ENCODE data around the gene COP1. TPM values are rescaled to one million over a fixed set of nuclear protein-coding genes. Genes with fewer than 3 reads are reported as not detected.

Gene COP1
- total and polyA plus RNA-seq, 2 of the 4 experiments (the other 2 are of a cell fraction): 17.8 to 35.0 TPM

- WGBS, 2 experiments (ENCODE audit: extremely low coverage in 2 of 2, insufficient read length in 1 of 2): no CpG with 5 or more reads among the region's 3 CpGs
- intact Hi-C loops (cut with micrococcal nuclease): no loop called here
- in situ Hi-C loops (cut with MboI; ENCODE audit: low sequenced_read_pairs): no loop called here
- Histone ChIP-seq H4K5ac (ENCODE audit: low read depth, low read length) (no peak overlapping the region), H2AK5ac (ENCODE audit: low read depth, low read length) (no peak overlapping the region), H3K4me1 (ENCODE audit: control insufficient read depth, insufficient read depth, low read length) (0 out of 2 replicates have a peak, but pooled peaks cover 3% of the 10 kb centered on the region), H2BK120ac (ENCODE audit: low read depth, low read length) (no peak overlapping the region), H3K14ac (replicated peaks; ENCODE audit: low read depth, low read length) (no peak overlapping the region), H3K56ac (ENCODE audit: extremely low read depth, insufficient read depth, low read length) (no peak overlapping the region), H3K23ac (ENCODE audit: low read depth, low read length) (no peak overlapping the region), H3K79me1 (ENCODE audit: low read depth in 1 of 2, low read length in 2 of 2) (no peaks in the 10 kb centered on the region), H3K27ac (ENCODE audit: insufficient read depth, low read length) (no peak overlapping the region), H4K8ac (ENCODE audit: low read depth in 2 of 2, low read length in 2 of 2) (no peak overlapping the region), H3K4me2 (ENCODE audit: low read depth, low read length) (no peak overlapping the region), H3K9me3 (ENCODE audit: control insufficient read depth, insufficient read depth, low read length) (no peaks in the 10 kb centered on the region), H2BK5ac (ENCODE audit: low read depth, low read length, poor library complexity, severe bottlenecking) (no peak overlapping the region), H3K36me3 (ENCODE audit: control insufficient read depth, insufficient read depth, low read length) (peaks cover 8% of the 10 kb centered on the region; the same call in 1 of the 2 replicates), H2AFZ (replicated peaks; ENCODE audit: low read length, poor library complexity) (no peak overlapping the region), H2AK9ac (replicated peaks; ENCODE audit: low read depth, low read length, poor library complexity) (no peak overlapping the region), H4K91ac (ENCODE audit: insufficient read depth, low read depth, low read length) (no peak overlapping the region), H3K4ac (ENCODE audit: low read depth, low read length) (no peak overlapping the region), H2BK20ac (ENCODE audit: low read depth, low read length) (no peak overlapping the region), H4K20me1 (ENCODE audit: insufficient read depth, low read length) (no peaks in the 10 kb centered on the region), H2BK15ac (ENCODE audit: low read depth, low read length) (no peak overlapping the region), H3K4me3 (ENCODE audit: insufficient read depth, low read depth, low read length) (no peak overlapping the region), H3K9me1 (ENCODE audit: insufficient read depth, low read length) (no peaks in the 10 kb centered on the region), H3K9ac (ENCODE audit: low read depth, low read length) (no peak overlapping the region), H3K18ac (ENCODE audit: low read depth, low read length) (no peak overlapping the region), H3K27me3 (ENCODE audit: control insufficient read depth, insufficient read depth, low read length) (no peaks in the 10 kb centered on the region)
- no peak for ATAC-seq (ENCODE audit: low read depth)
- dilution Hi-C loops (cut with HindIII; ENCODE audit: low sequenced_read_pairs, unreplicated experiment): no loop called here
- peak; percentile 73; the same call in 1 of the 2 replicates for TF ChIP-seq MAFK (IDR thresholded peaks at IDR 0.05; ENCODE audit: low read depth, low read length)
- TF ChIP-seq RCOR1 (IDR thresholded peaks at IDR 0.05; ENCODE audit: insufficient replicate concordance, low read length): no peak
- BruUV-seq (replicated peaks): no TSS peak
- no peak for DNase-seq
- CTCF ChIA-PET: interaction anchor here (0.6 kb wide), 1 partner anchor 159 kb away, joined by 4 read pairs; no protein-coding TSS in a partner anchor
- POLR2A ChIA-PET (ENCODE audit: unreplicated experiment): no interaction called here
These were observed 271.4 kb downstream of the COP1 start for GRCh38 chr1:175935566-175936115.

Measured in IMR-90 (cell line).